NCI-H2081 (cell line): ENCODE measurements around the gene PLEKHH1.
"Not testable (repeated sequence)": the region's sequence is repeated elsewhere in the genome, so short reads cannot be mapped to it uniquely, and the experiment has no call there.

Source experiments
- DNase-seq, 2 experiments: peaks; one replicate each; lab custom pipeline; 2025; lab: John Stamatoyannopoulos, UW

The PLEKHH1 gene

GRCh38 chr14:67583711-67584644, 50.9 kb downstream of the PLEKHH1 start:
- peak; percentile 44 to 45 for DNase-seq

- no peak for DNase-seq
These were observed 51.9 kb downstream of the PLEKHH1 start for GRCh38 chr14:67584978-67585377.

GRCh38 chr14:67586369-67586768, 53.3 kb downstream of the PLEKHH1 start:
- no peak for DNase-seq

- no peak for DNase-seq
These were observed 56.2 kb downstream of the PLEKHH1 start for GRCh38 chr14:67589204-67589770.

- not testable (repeated sequence) for DNase-seq
These were observed 60.6 kb downstream of the PLEKHH1 start for GRCh38 chr14:67593650-67594049.

GRCh38 chr14:67595392-67595791, 62.3 kb downstream of the PLEKHH1 start:
- DNase-seq, result no peak

- DNase-seq, result peak; percentile 83 to 88
These were observed 66.8 kb downstream of the PLEKHH1 start, which contains the start of gene PIGH for GRCh38 chr14:67599698-67600561. Gene PIGH, minus strand, starts transcription at chr14:67600268. Its CDS starts 65 bp downstream, at chr14:67600203.

GRCh38 chr14:67600562-67600974, 67.5 kb downstream of the PLEKHH1 start:
- DNase-seq, result not testable (repeated sequence)

GRCh38 chr14:67602076-67602475, 69.0 kb downstream of the PLEKHH1 start:
- DNase-seq, result no peak

- DNase-seq, result no peak
These were observed 70.0 kb downstream of the PLEKHH1 start for GRCh38 chr14:67602995-67603545.

- no peak for DNase-seq
These were observed 74.6 kb downstream of the PLEKHH1 start for GRCh38 chr14:67607646-67608045.

- DNase-seq, result no peak
These were observed 76.7 kb downstream of the PLEKHH1 start for GRCh38 chr14:67609642-67610310.

- no peak for DNase-seq
These were observed 77.4 kb downstream of the PLEKHH1 start for GRCh38 chr14:67610491-67610890.

- DNase-seq, result peak; percentile 6 to 61
These were observed 85.5 kb downstream of the PLEKHH1 start for GRCh38 chr14:67618617-67619063.

- peak; percentile 96 to 97 for DNase-seq
These were observed 86.5 kb downstream of the PLEKHH1 start, which contains the start of gene ARG2 for GRCh38 chr14:67619446-67620216. Gene ARG2, plus strand, starts transcription at chr14:67619920. Its CDS starts 58 bp downstream, at chr14:67619978.

- peak; percentile 23 to 33 for DNase-seq
These were observed 87.2 kb downstream of the PLEKHH1 start for GRCh38 chr14:67620217-67620785.

- DNase-seq, result no peak
These were observed 89.6 kb downstream of the PLEKHH1 start for GRCh38 chr14:67622675-67623074.

GRCh38 chr14:67623114-67623513, 90.0 kb downstream of the PLEKHH1 start:
- no peak for DNase-seq

- DNase-seq, result not testable (repeated sequence)
These were observed 93.0 kb downstream of the PLEKHH1 start for GRCh38 chr14:67626131-67626530.

- DNase-seq, result no peak
These were observed 94.4 kb downstream of the PLEKHH1 start for GRCh38 chr14:67627519-67627918.
